Erythroblast (primary cell): ENCODE results near the gene PLAAT4.
A peak's percentile ranks its signal among the peaks of the same experiment; 100 is the strongest.
"Not testable (repeated sequence)": the region's sequence is repeated elsewhere in the genome, so short reads cannot be mapped to it uniquely, and the experiment has no call there.

ENCODE experiments used
- DNase-seq, 2 experiments: peaks; one replicate each; lab custom pipeline; 2025; lab: John Stamatoyannopoulos, UW
- GATA1 ChIP-seq: IDR thresholded peaks from 2 replicates; pipeline ENCODE4 v1.6.1; 2011; ENCODE audit warnings: low read depth, mild to moderate bottlenecking, control low read depth, low read length, moderate library complexity
- POLR2A ChIP-seq: IDR thresholded peaks from 2 replicates; pipeline ENCODE4 v1.6.1; 2011; ENCODE audit warnings: mild to moderate bottlenecking, low read length

The PLAAT4 gene

GRCh38 chr11:63558459-63559157 is 22.0 kb downstream of the PLAAT4 start:
- no peak for DNase-seq
- TF ChIP-seq POLR2A (no peak), GATA1 (no peak)

- TF ChIP-seq GATA1: no peak
- TF ChIP-seq POLR2A: no peak
- DNase-seq: no peak
These were observed 24.0 kb downstream of the PLAAT4 start for GRCh38 chr11:63560506-63561180.

- DNase-seq: no peak
- TF ChIP-seq GATA1 (no peak), POLR2A (no peak)
These were observed 26.8 kb downstream of the PLAAT4 start, which contains the start of gene PLAAT2 for GRCh38 chr11:63563201-63564055. PLAAT2 (minus strand) TSS chr11:63563379; CDS start chr11:63563324, 55 bp downstream.

- DNase-seq: no peak
- TF ChIP-seq GATA1: no peak
- no peak for TF ChIP-seq POLR2A
These were observed 27.6 kb downstream of the PLAAT4 start for GRCh38 chr11:63564056-63564774.

- no peak for DNase-seq
- no peak for TF ChIP-seq GATA1
- no peak for TF ChIP-seq POLR2A
These were observed 28.3 kb downstream of the PLAAT4 start for GRCh38 chr11:63564784-63565350.

- peak; percentile 93 for DNase-seq
- TF ChIP-seq POLR2A (peak; percentile 40), GATA1 (no peak)
These were observed 30.6 kb downstream of the PLAAT4 start for GRCh38 chr11:63567044-63567840.

- no peak for TF ChIP-seq POLR2A
- TF ChIP-seq GATA1: no peak
- no peak for DNase-seq
These were observed 33.0 kb downstream of the PLAAT4 start for GRCh38 chr11:63569570-63569969.

- no peak for DNase-seq
- TF ChIP-seq POLR2A (no peak), GATA1 (no peak)
These were observed 35.5 kb downstream of the PLAAT4 start for GRCh38 chr11:63572026-63572688.

- peak; percentile 91 to 93 for DNase-seq
- peak; percentile 26 for TF ChIP-seq POLR2A
- TF ChIP-seq GATA1: no peak
These were observed 37.6 kb downstream of the PLAAT4 start for GRCh38 chr11:63573881-63574855.

- TF ChIP-seq GATA1: no peak
- TF ChIP-seq POLR2A: no peak
- DNase-seq: peak in 1 of 2 experiments; percentile 56
These were observed 38.4 kb downstream of the PLAAT4 start for GRCh38 chr11:63574856-63575602.

- not testable (repeated sequence) for DNase-seq
These were observed 42.3 kb downstream of the PLAAT4 start for GRCh38 chr11:63578882-63579281.

- DNase-seq: not testable (repeated sequence)
These were observed 44.6 kb downstream of the PLAAT4 start for GRCh38 chr11:63581224-63581623.
